CD4-positive, alpha-beta T cell treated with Interleukin-4 for 1 hour (primary cell): ENCODE results near the gene INPP5D.
"Not testable (repeated sequence)": the region's sequence is repeated elsewhere in the genome, so short reads cannot be mapped to it uniquely, and the experiment has no call there.

Experiments used
- DNase-seq, 2 donors: peaks; one replicate each; pipeline ENCODE4 v3.0.0-alpha.2; 2020 to 2022

INPP5D gene

DNA sequence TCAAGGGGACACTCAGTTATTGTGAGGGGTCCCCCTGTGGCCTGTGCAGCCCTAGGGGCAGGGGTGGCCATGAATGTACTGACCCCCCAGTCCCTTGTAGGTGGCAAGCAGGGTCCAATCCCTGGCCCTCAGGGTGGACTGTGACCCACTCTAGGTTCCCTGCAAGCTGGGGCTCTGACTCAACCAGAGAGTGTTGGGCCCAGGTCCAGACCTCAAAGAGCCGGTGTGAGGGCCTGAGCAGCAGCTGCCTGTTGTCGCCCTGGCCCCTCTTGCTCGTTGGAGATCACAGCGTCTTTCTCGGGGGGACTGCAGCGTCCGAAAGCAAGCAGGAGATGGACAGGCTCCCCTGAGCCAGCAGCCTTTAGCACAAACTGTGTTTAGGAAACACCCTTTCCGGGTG lies 124.5 kb downstream of the INPP5D start:
- DNase-seq: no peak

DNA sequence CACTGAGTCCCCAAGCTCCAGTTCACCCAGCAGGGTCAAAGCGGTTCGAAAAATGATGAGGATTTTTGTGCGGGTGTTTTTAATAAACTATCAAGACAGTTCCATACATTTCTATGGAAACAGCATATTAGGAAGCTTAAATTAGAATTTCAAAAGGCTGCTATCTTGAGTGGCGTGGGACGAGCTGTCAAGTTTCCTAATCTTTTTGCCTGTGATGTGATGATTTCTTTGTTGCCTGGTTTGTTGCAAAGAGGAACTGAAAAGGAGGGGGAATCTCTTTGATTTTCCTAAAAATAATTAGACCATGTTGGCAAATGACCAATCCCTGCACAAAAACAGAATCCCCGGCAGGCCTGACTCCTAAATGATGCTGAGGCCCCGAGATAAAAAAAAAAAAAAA lies 125.2 kb downstream of the INPP5D start:
- DNase-seq: no peak

DNA sequence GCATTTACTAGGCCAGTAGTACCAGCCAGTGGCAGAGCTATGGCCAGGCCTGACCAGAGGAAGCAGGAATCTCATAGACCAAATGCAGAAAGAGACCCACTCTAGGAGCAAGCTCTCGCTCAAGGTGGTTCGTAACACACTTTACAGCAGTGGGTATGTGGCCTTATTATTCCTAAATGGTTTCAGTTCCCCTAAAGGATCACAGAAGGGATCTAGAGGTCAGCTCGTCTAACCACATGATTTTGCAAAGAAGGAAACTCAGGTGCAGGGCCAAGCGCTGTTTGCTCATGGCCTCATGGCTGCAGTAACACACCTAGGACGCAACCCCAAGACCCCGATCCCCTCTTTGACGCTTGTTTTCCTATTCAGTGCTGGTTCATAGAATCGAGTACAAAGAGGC lies 125.8 kb downstream of the INPP5D start:
- no peak for DNase-seq

DNA sequence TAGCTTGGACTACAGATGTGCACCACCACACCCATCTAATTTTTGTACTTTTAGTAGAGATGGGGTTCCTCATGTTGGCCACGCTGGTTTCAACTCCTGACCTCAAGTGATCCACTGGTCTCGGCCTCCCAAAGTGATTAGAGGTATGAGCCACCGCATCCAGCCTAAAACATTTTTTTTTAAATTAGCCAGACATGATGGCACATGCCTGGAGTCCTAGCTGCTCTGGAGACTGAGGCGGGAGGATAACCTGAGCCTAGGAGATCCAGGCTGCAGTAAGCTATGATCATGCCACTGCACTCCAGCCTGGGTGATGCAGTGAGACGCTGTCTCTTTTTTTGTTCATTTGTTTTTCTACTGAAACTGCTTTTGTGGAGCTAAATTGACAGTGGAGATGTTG lies 126.7 kb downstream of the INPP5D start:
- DNase-seq: no peak

DNA sequence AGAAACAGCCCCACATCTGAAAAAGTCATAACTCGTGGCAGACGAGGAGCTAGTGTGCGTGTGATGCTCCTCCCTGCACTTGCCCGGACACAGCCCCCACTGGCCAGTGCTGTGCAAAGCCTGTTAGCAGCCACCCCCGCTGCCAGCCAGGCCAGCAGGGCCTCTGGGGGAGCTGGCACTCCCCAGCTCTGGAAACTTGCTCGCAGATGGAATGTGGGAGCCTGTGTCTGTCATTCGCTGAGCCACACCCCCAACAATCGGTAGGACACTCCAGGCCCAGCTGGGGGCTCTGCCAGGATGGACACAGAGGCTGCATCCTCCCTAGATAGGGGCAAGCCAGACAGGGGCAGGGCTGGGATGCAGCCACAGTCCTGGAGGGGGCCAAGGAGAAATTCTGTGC lies 128.9 kb downstream of the INPP5D start:
- no peak for DNase-seq

DNA sequence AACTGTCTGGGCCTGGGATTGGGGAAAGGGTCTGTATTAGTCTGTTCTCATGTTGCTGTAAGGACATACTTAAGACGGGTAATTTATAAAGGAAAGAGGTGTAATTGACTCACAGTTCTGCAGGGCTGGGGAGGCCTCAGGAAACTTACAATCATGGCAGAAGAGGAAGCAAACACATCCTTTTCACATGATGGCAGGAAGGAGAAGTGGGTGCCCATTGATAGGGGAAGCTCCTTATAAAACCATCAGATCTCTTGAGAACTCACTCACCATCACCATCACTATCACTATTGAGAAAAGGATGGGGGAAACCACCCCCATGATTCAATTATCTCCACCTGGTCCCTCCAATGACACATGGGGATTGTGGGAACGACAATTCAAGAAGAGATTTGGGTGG lies 130.9 kb downstream of the INPP5D start:
- DNase-seq: not testable (repeated sequence)

DNA sequence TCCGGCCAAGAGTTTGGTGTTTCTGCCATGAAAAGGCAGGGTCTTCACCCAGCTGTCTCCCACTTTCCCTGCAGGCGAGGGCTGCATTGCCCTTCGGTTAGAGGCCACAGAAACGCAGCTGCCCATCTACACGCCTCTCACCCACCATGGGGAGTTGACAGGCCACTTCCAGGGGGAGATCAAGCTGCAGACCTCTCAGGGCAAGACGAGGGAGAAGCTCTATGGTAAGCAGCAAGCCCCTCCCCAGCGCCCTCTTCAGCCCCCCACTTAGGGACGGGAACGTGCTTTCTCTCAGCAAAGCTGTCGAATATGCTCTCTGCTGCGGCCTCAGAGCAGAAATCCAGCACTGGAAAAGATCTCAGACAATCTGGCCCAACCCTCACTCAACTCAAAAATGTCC lies 133.6 kb downstream of the INPP5D start:
- DNase-seq: no peak

DNA sequence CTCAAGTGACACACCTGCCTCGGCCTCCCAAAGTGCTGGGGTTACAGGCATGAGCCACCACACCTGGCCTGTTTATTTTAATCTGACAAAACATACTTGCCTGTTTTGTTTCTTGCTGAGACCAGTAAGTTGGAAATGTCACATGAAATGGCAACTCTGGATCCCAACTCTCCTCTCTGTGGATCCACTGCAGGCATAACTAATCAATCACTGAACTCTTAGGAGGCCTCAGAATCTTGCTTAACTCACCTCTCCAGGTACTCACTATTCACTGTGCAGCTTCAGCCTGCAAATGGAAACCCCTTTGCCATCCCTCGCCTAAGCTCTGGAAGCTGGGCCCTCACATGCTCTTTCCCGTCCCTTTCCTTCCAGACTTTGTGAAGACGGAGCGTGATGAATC lies 134.9 kb downstream of the INPP5D start:
- DNase-seq: no peak

DNA sequence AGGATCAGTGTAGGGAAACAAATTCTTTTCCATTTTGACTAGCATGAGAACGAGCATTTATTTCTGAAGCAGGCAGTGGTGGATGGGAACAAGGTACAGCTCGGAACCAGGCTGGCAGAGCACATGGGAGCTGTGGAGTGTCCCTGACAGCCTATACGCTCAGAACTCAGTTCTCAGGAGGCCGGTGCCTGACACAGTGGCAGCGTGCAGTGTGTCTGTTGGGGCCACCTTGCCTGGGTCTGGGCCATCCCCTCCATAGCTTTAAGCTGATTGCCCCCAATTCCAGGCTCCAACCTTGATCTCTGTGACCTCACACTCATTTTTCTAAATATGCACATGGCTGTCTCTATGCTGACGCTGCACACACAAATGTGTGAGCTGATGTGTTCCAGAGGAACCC lies 136.9 kb downstream of the INPP5D start:
- no peak for DNase-seq

DNA sequence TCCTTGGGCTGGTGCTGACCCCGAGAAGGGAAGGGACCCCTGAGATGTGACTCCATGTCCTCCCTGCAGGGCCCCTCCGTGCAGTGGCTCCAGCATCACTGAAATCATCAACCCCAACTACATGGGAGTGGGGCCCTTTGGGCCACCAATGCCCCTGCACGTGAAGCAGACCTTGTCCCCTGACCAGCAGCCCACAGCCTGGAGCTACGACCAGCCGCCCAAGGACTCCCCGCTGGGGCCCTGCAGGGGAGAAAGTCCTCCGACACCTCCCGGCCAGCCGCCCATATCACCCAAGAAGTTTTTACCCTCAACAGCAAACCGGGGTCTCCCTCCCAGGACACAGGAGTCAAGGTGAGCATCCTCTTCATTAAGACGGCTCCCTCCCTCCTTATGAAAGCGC lies 137.9 kb downstream of the INPP5D start:
- no peak for DNase-seq

DNA sequence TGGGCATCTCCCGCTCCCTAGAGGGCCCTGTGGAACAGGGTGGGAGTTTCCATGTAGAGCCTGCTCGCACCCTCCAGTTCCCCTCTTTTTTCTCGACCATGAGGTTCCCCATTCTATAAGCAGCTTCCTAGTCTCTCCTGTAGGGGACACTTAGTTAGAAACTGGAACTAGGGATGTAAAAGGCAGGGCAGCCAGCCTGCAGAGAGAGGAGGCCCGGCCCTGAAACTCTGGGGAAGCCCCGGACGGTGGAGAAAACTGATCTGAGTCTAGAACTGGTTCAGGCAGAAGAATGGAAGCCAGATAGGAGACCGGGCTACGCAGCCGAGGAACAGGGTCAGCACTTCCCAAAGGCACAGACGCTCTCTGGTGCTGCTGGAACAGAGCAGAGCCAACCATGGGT lies 139.7 kb downstream of the INPP5D start:
- DNase-seq: no peak

DNA sequence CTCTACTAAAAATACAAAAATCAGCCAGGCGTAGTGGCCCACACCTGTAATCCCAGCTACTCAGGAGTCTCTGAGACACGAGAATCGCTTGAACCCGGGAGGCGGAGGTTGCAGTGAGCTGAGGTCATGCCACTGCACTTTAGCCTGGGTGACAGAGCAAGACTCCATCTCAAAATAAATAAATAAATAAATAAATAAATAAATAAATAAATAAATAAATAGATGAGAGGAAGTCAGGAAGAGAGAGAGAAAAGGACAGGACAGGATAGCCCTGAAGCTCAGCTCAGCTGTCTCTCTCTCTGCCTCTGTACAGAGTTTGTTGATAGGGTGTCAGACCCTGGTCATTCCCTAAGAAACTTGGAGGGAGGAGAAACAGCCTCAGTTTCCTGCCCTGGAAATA lies 140.6 kb downstream of the INPP5D start:
- DNase-seq: not testable (repeated sequence)

DNA sequence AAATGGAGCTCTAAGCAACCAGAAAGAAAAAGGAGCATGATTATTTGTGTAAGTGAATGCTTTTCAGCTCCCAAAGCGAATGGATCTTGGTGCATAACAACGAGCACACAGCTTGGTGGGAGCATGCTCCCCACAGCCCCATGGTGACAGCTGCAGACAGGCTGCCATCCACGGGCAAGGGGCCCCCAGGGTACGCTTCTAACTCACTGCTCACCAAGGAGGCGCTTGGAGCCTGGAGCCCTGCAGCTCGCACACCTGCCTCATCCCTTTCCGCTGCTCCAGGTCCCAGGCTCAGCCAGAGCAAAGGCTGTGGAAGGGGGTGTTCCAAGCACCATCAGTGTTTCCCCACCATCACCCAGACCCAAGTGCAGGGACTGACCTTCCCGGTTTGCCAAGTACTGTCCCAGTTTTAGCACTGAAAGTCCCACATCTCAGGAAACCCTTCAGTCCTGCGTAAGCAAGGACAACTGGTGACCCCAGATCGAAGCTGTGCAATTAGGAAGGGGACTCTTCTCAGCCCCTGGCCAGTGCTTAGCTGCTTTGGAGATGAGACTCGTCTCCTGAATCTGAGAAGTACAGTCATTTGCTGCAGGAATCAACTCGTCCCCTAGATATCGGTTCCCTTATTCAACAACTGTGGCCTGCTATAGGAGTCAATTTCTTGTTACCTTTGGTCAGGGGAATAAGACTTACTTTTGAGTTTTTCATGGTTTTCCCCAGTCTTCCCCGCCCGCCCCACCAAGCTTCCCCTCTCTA lies 141.3 kb downstream of the INPP5D start:
- no peak for DNase-seq

DNA sequence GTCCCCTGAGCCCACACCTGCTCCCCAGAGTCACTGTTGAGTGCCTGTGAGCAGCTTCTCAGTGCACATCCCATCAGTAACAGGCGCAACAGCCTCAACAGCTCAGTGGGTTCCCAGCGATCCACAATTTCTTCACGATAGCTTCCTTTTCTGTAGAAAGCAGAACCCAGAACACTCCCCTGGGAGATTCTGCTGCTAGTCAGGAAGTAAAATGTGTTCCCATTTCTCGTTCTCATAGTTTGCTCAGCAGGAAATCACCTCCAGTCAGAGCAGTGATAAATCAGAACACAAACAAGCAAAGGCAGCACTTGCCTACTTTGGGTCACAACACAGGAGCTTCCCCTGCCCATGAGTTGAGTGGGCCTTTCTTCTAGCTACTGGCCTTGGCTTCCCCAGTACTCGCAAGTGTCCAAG lies 142.4 kb downstream of the INPP5D start:
- no peak for DNase-seq

DNA sequence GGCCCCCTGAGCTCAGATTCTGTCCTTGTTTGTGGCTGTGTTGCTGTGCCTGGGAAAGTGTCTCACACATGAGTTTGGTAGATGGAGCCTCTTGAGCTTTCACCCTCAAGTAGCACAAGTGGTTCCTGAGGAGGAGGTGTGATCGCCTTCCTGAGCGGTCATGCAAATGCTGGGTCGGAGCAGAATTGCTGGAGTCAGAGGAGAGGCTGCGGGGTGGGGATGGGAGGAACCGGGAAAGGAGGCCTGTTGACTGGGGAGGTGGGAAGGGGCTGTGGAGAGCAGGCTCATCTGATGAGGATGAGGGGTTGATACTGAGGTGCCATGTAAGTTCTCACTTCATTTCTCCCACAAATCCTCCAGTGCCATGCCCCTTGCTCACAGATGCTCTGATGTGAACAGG lies 142.9 kb downstream of the INPP5D start:
- no peak for DNase-seq

DNA sequence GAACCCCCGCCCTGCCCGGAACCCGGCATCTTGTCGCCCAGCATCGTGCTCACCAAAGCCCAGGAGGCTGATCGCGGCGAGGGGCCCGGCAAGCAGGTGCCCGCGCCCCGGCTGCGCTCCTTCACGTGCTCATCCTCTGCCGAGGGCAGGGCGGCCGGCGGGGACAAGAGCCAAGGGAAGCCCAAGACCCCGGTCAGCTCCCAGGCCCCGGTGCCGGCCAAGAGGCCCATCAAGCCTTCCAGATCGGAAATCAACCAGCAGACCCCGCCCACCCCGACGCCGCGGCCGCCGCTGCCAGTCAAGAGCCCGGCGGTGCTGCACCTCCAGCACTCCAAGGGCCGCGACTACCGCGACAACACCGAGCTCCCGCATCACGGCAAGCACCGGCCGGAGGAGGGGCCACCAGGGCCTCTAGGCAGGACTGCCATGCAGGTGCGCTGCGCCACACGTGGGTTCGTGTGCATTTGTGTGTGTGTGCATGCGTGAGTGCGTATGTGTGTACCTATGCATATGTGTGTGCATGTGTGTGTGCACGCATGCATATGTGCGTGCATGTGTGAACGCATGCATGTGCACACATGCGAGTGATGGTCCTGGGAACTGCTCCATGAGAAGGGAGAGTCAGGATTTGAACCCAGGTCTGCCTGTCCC lies 144.3 kb downstream of the INPP5D start:
- no peak for DNase-seq

DNA sequence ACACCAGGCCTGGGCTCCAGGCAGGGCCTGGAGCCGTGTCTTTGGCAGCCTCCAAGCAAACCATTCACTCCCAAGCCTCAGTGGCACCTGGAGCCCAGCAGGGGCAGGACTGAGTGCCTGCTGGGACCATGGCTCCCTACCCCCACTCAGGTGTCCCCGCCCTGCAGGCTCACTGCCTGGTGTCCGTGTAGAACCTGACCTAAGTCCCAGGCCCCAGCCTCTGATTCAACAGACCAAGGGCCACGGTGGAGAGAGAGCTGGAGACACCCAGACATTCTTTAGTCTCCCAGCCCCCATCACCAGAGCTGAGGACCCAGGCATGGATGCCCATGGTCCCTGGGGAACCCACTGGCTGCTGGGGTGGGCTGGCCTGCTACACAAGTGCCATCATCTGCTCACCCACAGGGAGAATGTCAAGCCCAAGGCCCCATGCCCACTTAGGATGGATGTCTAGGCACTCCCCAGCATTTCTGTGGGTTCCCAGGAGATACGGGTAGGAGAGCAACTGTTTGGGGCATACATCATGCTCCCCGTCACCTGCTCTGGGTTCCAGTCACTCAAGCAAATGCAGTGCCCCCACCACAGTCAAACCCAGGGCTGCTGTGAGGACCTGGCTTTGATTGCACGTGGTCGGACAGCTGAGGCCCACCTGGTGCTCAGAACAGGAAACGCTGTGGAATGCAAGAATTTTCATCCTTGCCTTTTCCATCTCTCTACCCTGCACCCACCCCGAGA lies 148.4 kb downstream of the INPP5D start:
- no peak for DNase-seq

DNA sequence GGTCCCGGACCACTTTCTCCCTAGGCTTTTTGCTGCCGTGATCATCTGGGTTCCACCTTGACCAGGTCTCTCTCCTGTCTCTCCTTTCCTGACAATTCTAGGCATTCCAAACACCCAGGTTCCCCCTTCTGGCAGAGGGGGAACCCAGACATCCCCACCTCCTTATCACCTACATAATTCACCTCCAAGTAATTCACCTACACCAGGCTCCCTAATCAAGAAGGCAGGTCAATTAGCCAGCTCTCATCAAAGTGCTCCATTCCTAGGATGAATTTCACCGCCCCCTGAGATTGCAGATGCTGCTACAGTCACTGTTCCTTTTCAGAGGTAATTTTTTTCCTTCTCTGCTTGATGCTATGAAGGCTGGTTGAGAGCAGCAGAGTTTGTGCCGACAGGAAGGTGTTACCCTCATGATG lies 149.0 kb downstream of the INPP5D start:
- no peak for DNase-seq

DNA sequence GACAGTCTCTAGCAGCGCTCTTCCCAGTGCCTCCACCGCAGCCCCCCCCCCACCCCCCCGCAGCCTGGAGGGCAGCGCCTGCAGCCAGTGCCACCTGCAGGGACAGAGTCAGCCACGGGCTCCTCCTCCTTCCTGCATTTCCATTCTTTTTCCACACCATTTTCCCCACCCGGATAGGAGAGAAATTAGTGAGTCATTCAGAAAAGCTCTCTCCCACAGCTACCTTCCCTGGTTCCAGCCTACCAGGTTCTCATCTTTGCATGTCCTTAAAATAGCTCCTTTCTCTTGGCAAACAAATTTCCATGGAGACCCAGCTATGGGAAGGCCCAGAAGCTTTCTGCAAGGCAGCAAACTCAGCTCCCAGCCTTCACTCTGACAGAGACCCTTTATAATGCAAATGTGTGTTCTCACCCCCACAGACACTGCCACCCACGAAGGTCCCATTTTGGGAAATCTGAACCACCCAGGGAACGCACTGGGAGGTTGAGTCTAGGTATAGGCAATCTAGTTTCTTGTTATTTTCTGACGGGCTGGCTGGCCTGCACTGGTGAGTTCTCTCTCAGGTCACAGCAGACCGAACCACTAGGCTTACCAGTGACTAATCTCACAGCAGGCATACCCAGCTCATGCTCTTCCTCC lies 149.5 kb downstream of the INPP5D start:
- DNase-seq: no peak

DNA sequence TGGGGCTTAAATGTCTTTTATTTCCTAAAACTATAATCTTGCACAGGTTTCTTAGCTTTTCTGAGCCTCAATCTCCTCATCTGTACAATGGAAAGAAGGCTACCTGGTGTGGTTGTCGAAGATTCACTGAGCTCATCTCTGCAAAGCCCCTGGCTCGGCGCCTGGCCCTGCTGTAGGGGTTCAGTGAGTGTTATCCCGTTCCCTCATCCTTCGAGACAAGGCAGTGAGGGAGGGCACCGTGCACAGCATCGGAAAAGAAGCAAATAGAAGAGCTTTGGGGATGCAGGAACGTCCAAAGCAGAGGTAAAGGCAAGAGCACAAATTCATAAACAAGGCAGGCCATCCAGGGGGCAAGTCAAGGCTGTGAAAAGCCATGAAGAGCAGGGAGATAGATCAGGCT lies 150.1 kb downstream of the INPP5D start:
- DNase-seq: no peak

DNA sequence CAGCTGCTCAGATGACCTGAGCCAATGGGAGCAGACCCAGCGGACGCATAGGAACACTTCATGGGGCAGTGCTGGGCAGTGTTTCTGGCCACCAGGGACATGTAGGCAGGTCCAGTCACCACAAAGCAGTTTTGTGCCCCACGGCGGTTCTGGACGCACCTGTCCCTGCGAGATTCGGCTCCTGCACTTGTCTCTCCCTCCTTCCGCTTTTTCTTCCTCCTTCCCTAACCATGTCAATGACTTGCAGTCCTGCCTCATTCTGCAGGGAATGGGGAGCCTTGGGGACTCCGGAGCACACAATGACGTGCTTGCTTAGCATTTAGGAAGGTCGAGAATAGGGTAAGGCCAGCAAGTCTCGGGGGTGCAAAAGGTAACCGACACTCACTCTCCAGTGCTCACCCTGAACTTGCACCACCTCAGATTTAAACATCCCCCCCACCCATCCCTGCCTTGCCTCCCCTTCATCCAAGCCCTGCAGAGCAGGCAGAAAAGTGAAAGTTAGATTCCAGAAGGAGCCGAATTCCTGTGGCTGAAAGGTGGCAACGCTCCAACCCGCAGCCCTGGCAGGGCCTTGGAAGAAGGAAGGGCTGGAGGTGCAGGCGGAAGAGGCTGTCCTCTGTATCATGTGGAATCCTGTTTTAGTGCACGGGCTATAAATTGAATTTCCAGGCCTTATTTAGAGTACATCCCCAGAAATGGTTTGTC lies 150.9 kb downstream of the INPP5D start:
- no peak for DNase-seq

DNA sequence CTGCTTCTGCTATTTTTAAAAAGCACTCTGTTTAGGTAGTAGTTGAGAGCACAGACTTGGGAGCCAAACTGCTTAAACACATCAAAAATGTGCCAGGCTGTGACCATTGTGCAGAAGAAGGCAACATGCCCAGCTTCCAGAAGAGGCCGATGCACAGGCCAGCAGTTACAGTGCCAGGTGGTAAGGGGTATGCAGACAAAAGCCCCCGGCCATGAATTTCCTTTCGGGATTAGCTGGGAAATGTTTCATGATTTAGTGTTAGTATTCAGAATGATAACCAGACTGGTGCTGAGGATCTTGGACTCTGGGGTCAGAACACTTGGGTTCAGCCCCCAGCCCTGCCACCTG lies 151.4 kb downstream of the INPP5D start:
- no peak for DNase-seq

DNA sequence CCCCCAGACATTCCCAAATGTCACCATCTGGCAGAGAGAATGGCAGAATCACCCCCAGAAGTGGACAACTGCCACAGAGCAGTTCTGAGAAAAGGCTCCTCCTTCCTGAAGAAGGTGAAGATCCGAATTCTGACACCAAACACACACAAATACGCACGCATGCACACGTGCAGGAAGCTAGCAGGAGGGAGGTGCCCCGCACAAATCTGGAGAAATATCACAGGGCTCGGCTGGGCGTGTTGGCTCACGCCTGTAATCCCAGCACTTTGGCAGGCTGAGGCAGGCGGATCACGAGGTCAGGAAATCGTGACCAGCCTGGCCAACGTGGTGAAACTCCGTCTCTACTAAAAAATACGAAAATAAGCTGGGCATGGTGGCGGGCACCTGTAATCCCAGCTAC lies 152.9 kb downstream of the INPP5D start:
- DNase-seq: no peak
